HEK293 (cell line): ENCODE data around the gene TMEM212.

Source experiments
- CTCF ChIA-PET: fragments of 350-600 bp; formaldehyde crosslinking; extraction: SDS; loops from one replicate; lab custom pipeline; 2021; ENCODE audit warnings: antibody characterized with exemption; lab: Yijun Ruan, JAX
- POLR2A ChIA-PET: fragments of 300-600 bp; formaldehyde crosslinking; extraction: SDS; loops from one replicate; lab custom pipeline; 2020; ENCODE audit warnings: antibody characterized with exemption, inconsistent platforms; lab: Yijun Ruan, JAX
- H3K27ac ChIP-seq: fragments of 200-500 bp; sonication (Bioruptor generic); 2 replicates; pipeline ENCODE4 v1.5.1; 2014; ENCODE audit warnings: low read depth, low read length, control low read depth, inconsistent platforms; ENCODE audit errors: extremely low read depth
- H3K36me3 ChIP-seq, 2 experiments: fragments of 200-500 bp in 1 of 2; sonication (Bioruptor generic) in 1 of 2; 1 replicate in 1 of 2; 2 replicates in 1 of 2; pipeline ENCODE4 v1.5.1; 2014 to 2017; ENCODE audit warnings: inconsistent platforms in 2 of 2, low read length in 2 of 2; ENCODE audit not compliant: control insufficient read depth in 2 of 2, insufficient read depth in 1 of 2
- H3K4me1 ChIP-seq: fragments of 200-500 bp; sonication (Bioruptor generic); 2 replicates; pipeline ENCODE4 v1.5.1; 2014; ENCODE audit warnings: mild to moderate bottlenecking, low read length, inconsistent platforms; ENCODE audit not compliant: control insufficient read depth, insufficient read depth
- H3K4me3 ChIP-seq: 2 replicates; pipeline ENCODE4 v1.5.1; 2011; ENCODE audit warnings: low read depth, mild to moderate bottlenecking, control low read depth, low read length, moderate library complexity
- H3K9me3 ChIP-seq: fragments of 200-500 bp; sonication (Bioruptor generic); 2 replicates; pipeline ENCODE4 v1.5.1; 2014; ENCODE audit warnings: low read depth, low read length, inconsistent platforms; ENCODE audit not compliant: control insufficient read depth, insufficient read depth
- KLF1 ChIP-seq: fragments of 450-650 bp; formaldehyde crosslinking; IDR thresholded peaks from 2 replicates; pipeline ENCODE4 v1.5.1; 2016; ENCODE audit warnings: missing biosample characterization, missing genetic modification characterization
- KLF16 ChIP-seq: fragments of 450-650 bp; formaldehyde crosslinking; IDR thresholded peaks from 2 replicates; pipeline ENCODE4 v1.5.1; 2017; ENCODE audit warnings: missing biosample characterization, missing genetic modification characterization
- KLF8 ChIP-seq: fragments of 450-650 bp; formaldehyde crosslinking; IDR thresholded peaks from 2 replicates; pipeline ENCODE4 v1.5.1; 2016; ENCODE audit warnings: missing biosample characterization, missing genetic modification characterization
- MYNN ChIP-seq: fragments of 450-650 bp; formaldehyde crosslinking; IDR thresholded peaks from 2 replicates; pipeline ENCODE4 v1.5.1; 2016; ENCODE audit warnings: missing biosample characterization, missing genetic modification characterization, borderline replicate concordance
- ZBTB1 ChIP-seq: fragments of 450-650 bp; formaldehyde crosslinking; IDR thresholded peaks from 2 replicates; pipeline ENCODE4 v1.5.1; 2016; ENCODE audit warnings: missing biosample characterization, missing genetic modification characterization
- ZBTB21 ChIP-seq: fragments of 450-650 bp; formaldehyde crosslinking; IDR thresholded peaks from 2 replicates; pipeline ENCODE4 v1.5.1; 2017; ENCODE audit warnings: missing biosample characterization, missing genetic modification characterization
- ZBTB48 ChIP-seq: fragments of 450-650 bp; formaldehyde crosslinking; IDR thresholded peaks from 2 replicates; pipeline ENCODE4 v1.5.1; 2016; ENCODE audit warnings: missing biosample characterization, missing genetic modification characterization
- ZNF112 ChIP-seq: fragments of 450-650 bp; formaldehyde crosslinking; IDR thresholded peaks from 2 replicates; pipeline ENCODE4 v1.5.0; 2017; ENCODE audit warnings: missing biosample characterization, missing genetic modification characterization
- ZNF114 ChIP-seq: fragments of 450-650 bp; formaldehyde crosslinking; IDR thresholded peaks from 2 replicates; pipeline ENCODE4 v1.5.0; 2017; ENCODE audit warnings: missing biosample characterization, missing genetic modification characterization
- ZNF2 ChIP-seq: fragments of 450-650 bp; formaldehyde crosslinking; IDR thresholded peaks from 2 replicates; pipeline ENCODE4 v1.5.1; 2016; ENCODE audit warnings: missing biosample characterization, missing genetic modification characterization
- ZNF354C ChIP-seq: fragments of 450-650 bp; formaldehyde crosslinking; IDR thresholded peaks from 2 replicates; pipeline ENCODE4 v1.5.1; 2016; ENCODE audit warnings: missing biosample characterization, missing genetic modification characterization, low read depth, borderline replicate concordance
- ZNF510 ChIP-seq: fragments of 450-650 bp; formaldehyde crosslinking; IDR thresholded peaks from 2 replicates; pipeline ENCODE4 v1.5.1; 2018; ENCODE audit warnings: mild to moderate bottlenecking, missing genetic modification characterization, missing biosample characterization; ENCODE audit not compliant: insufficient replicate concordance
- ZNF555 ChIP-seq: fragments of 450-650 bp; formaldehyde crosslinking; conservative IDR thresholded peaks from 2 replicates; pipeline ENCODE4 v1.5.1; 2017; ENCODE audit warnings: missing biosample characterization, mild to moderate bottlenecking, missing genetic modification characterization, inconsistent platforms
- ZNF654 ChIP-seq: fragments of 450-650 bp; formaldehyde crosslinking; IDR thresholded peaks from 2 replicates; pipeline ENCODE4 v1.5.1; 2016; ENCODE audit warnings: low read depth, missing biosample characterization, missing genetic modification characterization
- ZNF660 ChIP-seq: fragments of 450-650 bp; IDR thresholded peaks from 2 replicates; pipeline ENCODE4 v1.5.1; 2018; ENCODE audit warnings: missing biosample characterization, mild to moderate bottlenecking, missing genetic modification characterization
- ZNF768 ChIP-seq: fragments of 450-650 bp; formaldehyde crosslinking; IDR thresholded peaks from 2 replicates; pipeline ENCODE4 v1.5.1; 2018; ENCODE audit warnings: missing biosample characterization, mild to moderate bottlenecking, missing genetic modification characterization
- TF ChIP-seq, protein P1 (sequence below): fragments of 450-650 bp; formaldehyde crosslinking; IDR thresholded peaks from 2 replicates; pipeline ENCODE4 v1.5.1; 2016; ENCODE audit warnings: missing biosample characterization, missing genetic modification characterization
- TF ChIP-seq, protein P2 (sequence below): fragments of 450-650 bp; formaldehyde crosslinking; conservative IDR thresholded peaks from 2 replicates; pipeline ENCODE4 v1.5.1; 2016; ENCODE audit warnings: low read depth, missing biosample characterization, missing genetic modification characterization
- TF ChIP-seq, protein P3 (sequence below): sonication (generic); formaldehyde crosslinking; IDR thresholded peaks from 2 replicates; pipeline ENCODE4 v1.8.1; 2022; ENCODE audit warnings: mild to moderate bottlenecking, moderate library complexity, missing genetic modification reagents
- TF ChIP-seq, protein P4 (sequence below): fragments of 450-650 bp; formaldehyde crosslinking; IDR thresholded peaks from 2 replicates; pipeline ENCODE4 v1.5.1; 2016; ENCODE audit warnings: missing biosample characterization, missing genetic modification characterization
- TF ChIP-seq, protein P5 (sequence below): fragments of 450-650 bp; formaldehyde crosslinking; IDR thresholded peaks from 2 replicates; pipeline ENCODE4 v1.5.1; 2016; ENCODE audit warnings: missing biosample characterization, missing genetic modification characterization

The TMEM212 gene

DNA sequence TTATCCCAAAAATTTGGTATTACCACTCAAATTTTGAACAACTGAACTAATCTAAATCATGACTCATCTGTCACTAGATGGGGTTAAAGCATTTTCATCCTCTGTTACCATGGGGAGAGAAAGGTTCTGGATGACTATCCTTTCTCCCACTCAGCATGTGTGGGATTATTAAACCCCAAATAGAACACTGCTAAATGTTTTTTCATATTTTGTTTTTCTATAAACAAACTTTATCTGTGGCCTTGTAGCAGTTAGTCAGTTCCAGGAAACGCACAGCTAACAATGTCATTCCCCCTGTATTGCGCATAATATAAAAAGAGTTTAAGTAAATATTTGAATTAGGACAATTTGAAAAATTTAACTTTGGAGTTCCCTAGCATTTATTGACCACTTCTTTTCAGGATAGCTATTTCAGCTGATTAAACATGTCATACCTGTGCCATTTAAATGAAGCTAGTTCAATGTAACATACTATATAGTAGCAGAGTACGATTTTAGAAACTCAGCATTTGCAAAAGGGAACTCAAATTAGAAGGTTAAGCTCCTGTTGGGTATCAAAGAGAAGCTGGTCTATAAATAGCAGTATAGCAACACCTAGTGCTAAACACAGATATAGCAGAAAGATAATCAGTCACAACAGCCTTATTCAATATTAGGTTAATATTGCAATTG is 9.2 kb upstream of the TMEM212 start (continued):
- TF ChIP-seq ZNF354C (tag by site-specific recombination) (no peak), ZNF654 (tag by site-specific recombination) (peak; percentile 66), ZNF660 (tag by site-specific recombination) (0 out of 2 replicates have a peak, but pooled peaks have one; percentile 43), ZNF2 (tag by site-specific recombination) (no peak), ZNF114 (tag by site-specific recombination) (no peak)
- TF ChIP-seq, protein P1, sequence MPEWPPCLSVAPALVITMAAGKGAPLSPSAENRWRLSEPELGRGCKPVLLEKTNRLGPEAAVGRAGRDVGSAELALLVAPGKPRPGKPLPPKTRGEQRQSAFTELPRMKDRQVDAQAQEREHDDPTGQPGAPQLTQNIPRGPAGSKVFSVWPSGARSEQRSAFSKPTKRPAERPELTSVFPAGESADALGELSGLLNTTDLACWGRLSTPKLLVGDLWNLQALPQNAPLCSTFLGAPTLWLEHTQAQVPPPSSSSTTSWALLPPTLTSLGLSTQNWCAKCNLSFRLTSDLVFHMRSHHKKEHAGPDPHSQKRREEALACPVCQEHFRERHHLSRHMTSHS: no peak
- TF ChIP-seq, protein P2, sequence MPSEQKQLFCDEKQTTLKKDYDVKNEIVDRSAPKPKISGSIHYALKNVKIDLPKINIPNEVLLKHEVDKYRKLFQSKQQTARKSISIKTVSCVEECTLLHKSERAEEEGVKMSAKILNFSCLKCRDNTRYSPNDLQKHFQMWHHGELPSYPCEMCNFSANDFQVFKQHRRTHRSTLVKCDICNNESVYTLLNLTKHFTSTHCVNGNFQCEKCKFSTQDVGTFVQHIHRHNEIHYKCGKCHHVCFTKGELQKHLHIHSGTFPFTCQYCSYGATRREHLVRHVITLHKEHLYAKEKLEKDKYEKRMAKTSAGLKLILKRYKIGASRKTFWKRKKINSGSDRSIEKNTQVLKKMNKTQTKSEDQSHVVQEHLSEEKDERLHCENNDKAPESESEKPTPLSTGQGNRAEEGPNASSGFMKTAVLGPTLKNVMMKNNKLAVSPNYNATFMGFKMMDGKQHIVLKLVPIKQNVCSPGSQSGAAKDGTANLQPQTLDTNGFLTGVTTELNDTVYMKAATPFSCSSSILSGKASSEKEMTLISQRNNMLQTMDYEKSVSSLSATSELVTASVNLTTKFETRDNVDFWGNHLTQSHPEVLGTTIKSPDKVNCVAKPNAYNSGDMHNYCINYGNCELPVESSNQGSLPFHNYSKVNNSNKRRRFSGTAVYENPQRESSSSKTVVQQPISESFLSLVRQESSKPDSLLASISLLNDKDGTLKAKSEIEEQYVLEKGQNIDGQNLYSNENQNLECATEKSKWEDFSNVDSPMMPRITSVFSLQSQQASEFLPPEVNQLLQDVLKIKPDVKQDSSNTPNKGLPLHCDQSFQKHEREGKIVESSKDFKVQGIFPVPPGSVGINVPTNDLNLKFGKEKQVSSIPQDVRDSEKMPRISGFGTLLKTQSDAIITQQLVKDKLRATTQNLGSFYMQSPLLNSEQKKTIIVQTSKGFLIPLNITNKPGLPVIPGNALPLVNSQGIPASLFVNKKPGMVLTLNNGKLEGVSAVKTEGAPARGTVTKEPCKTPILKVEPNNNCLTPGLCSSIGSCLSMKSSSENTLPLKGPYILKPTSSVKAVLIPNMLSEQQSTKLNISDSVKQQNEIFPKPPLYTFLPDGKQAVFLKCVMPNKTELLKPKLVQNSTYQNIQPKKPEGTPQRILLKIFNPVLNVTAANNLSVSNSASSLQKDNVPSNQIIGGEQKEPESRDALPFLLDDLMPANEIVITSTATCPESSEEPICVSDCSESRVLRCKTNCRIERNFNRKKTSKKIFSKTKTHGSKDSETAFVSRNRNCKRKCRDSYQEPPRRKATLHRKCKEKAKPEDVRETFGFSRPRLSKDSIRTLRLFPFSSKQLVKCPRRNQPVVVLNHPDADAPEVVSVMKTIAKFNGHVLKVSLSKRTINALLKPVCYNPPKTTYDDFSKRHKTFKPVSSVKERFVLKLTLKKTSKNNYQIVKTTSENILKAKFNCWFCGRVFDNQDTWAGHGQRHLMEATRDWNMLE (tag by site-specific recombination): no peak

DNA sequence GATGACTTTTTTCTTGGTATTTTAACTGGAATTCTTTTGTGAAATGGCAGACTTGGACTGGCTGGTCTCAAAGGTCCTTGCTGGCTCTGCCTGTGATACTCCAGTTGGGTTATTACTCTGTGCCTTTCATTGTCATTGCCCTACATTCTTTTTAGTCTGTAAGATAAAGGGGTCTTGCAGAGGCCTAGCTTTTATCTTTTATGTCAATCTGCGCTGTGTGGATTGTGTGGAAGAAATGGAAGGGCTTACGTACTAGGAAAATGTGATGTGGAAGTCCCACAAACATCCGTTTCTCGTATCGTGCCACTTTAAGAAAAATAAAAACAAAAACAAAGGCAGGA is 8.7 kb upstream of the TMEM212 start:
- Histone ChIP-seq H3K9me3 (no peaks in the 10 kb centered on the region), H3K4me3 (no peak overlapping the region), H3K4me1 (no peaks in the 10 kb centered on the region), H3K27ac (no peak overlapping the region), H3K36me3 (no peaks in the 10 kb centered on the region)
- POLR2A ChIA-PET: no interaction called here
- no peak for TF ChIP-seq ZNF510
- TF ChIP-seq MYNN: no peak
- no peak for TF ChIP-seq KLF1
- TF ChIP-seq ZNF112 (tag by site-specific recombination): no peak
- TF ChIP-seq KLF16 (tag by site-specific recombination): no peak
- no peak for TF ChIP-seq ZBTB1 (tag by site-specific recombination)
- TF ChIP-seq KLF8 (tag by site-specific recombination): no peak
- no peak for TF ChIP-seq ZBTB21 (tag by site-specific recombination)
- TF ChIP-seq, protein P3, sequence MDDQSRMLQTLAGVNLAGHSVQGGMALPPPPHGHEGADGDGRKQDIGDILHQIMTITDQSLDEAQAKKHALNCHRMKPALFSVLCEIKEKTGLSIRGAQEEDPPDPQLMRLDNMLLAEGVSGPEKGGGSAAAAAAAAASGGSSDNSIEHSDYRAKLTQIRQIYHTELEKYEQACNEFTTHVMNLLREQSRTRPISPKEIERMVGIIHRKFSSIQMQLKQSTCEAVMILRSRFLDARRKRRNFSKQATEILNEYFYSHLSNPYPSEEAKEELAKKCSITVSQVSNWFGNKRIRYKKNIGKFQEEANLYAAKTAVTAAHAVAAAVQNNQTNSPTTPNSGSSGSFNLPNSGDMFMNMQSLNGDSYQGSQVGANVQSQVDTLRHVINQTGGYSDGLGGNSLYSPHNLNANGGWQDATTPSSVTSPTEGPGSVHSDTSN (CRISPR knock-in tag): no peak
- TF ChIP-seq ZNF768 (tag by site-specific recombination): no peak
- TF ChIP-seq, protein P4, sequence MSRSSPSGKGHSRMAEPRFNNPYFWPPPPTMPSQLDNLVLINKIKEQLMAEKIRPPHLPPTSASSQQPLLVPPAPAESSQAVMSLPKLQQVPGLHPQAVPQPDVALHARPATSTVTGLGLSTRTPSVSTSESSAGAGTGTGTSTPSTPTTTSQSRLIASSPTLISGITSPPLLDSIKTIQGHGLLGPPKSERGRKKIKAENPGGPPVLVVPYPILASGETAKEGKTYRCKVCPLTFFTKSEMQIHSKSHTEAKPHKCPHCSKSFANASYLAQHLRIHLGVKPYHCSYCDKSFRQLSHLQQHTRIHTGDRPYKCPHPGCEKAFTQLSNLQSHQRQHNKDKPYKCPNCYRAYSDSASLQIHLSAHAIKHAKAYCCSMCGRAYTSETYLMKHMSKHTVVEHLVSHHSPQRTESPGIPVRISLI (tag by site-specific recombination): no peak
- no peak for TF ChIP-seq ZBTB48 (tag by site-specific recombination)
- TF ChIP-seq, protein P5, sequence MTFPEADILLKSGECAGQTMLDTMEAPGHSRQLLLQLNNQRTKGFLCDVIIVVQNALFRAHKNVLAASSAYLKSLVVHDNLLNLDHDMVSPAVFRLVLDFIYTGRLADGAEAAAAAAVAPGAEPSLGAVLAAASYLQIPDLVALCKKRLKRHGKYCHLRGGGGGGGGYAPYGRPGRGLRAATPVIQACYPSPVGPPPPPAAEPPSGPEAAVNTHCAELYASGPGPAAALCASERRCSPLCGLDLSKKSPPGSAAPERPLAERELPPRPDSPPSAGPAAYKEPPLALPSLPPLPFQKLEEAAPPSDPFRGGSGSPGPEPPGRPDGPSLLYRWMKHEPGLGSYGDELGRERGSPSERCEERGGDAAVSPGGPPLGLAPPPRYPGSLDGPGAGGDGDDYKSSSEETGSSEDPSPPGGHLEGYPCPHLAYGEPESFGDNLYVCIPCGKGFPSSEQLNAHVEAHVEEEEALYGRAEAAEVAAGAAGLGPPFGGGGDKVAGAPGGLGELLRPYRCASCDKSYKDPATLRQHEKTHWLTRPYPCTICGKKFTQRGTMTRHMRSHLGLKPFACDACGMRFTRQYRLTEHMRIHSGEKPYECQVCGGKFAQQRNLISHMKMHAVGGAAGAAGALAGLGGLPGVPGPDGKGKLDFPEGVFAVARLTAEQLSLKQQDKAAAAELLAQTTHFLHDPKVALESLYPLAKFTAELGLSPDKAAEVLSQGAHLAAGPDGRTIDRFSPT (tag by site-specific recombination): no peak
- no peak for TF ChIP-seq ZNF555 (tag by site-specific recombination)
- CTCF ChIA-PET: interaction anchor here (0.9 to 1.6 kb wide), 5 partner anchors 61 to 220 kb away, joined by 3 to 4 read pairs (median 3); no protein-coding TSS in a partner anchor
